Fibroblast of upper back skin (primary cell): ENCODE measurements around the gene MFSD11.
"Not testable (repeated sequence)": the region's sequence is repeated elsewhere in the genome, so short reads cannot be mapped to it uniquely, and the experiment has no call there.

Experiments used
- DNase-seq: peaks from one replicate; pipeline ENCODE4 v3.0.0-alpha.2; 2013

Gene MFSD11

GRCh38 chr17:76752006-76752405 lies 14.1 kb downstream of the MFSD11 start:
- DNase-seq, result peak; percentile 9

GRCh38 chr17:76753061-76753961 lies 15.4 kb downstream of the MFSD11 start:
- DNase-seq, result no peak

GRCh38 chr17:76755285-76755684 lies 17.4 kb downstream of the MFSD11 start:
- no peak for DNase-seq

GRCh38 chr17:76757256-76757655 lies 19.3 kb downstream of the MFSD11 start:
- no peak for DNase-seq

GRCh38 chr17:76758570-76758969 lies 20.7 kb downstream of the MFSD11 start:
- no peak for DNase-seq

GRCh38 chr17:76772842-76773525 lies 35.1 kb downstream of the MFSD11 start:
- DNase-seq, result peak; percentile 92

GRCh38 chr17:76775021-76775600 lies 37.2 kb downstream of the MFSD11 start:
- DNase-seq, result no peak

GRCh38 chr17:76781056-76781982 lies 43.4 kb downstream of the MFSD11 start:
- no peak for DNase-seq

GRCh38 chr17:76783146-76783545 lies 45.2 kb downstream of the MFSD11 start:
- DNase-seq, result no peak

GRCh38 chr17:76784926-76785325 lies 47.0 kb downstream of the MFSD11 start:
- no peak for DNase-seq

- DNase-seq, result not testable (repeated sequence)
These were observed 49.9 kb downstream of the MFSD11 start for GRCh38 chr17:76787866-76788265.

- no peak for DNase-seq
These were observed 51.4 kb downstream of the MFSD11 start for GRCh38 chr17:76789235-76789788.

- DNase-seq, result peak; percentile 46
These were observed 53.4 kb downstream of the MFSD11 start for GRCh38 chr17:76791053-76791980.

- DNase-seq, result no peak
These were observed 54.4 kb downstream of the MFSD11 start for GRCh38 chr17:76792348-76792747.

GRCh38 chr17:76793775-76794174 lies 55.9 kb downstream of the MFSD11 start:
- DNase-seq, result peak; percentile 18

GRCh38 chr17:76796081-76796480 lies 58.2 kb downstream of the MFSD11 start:
- DNase-seq, result peak; percentile 51

GRCh38 chr17:76797241-76797840 lies 59.4 kb downstream of the MFSD11 start:
- DNase-seq, result no peak

GRCh38 chr17:76801706-76802105 lies 63.8 kb downstream of the MFSD11 start:
- no peak for DNase-seq

- DNase-seq, result peak; percentile 28
These were observed 67.4 kb downstream of the MFSD11 start for GRCh38 chr17:76805319-76805718.

GRCh38 chr17:76806151-76806550 lies 68.2 kb downstream of the MFSD11 start:
- not testable (repeated sequence) for DNase-seq

- not testable (repeated sequence) for DNase-seq
These were observed 68.8 kb downstream of the MFSD11 start for GRCh38 chr17:76806767-76807166.
